ENCODE measurements around the gene PLXNA4.

PLXNA4 gene

DNA sequence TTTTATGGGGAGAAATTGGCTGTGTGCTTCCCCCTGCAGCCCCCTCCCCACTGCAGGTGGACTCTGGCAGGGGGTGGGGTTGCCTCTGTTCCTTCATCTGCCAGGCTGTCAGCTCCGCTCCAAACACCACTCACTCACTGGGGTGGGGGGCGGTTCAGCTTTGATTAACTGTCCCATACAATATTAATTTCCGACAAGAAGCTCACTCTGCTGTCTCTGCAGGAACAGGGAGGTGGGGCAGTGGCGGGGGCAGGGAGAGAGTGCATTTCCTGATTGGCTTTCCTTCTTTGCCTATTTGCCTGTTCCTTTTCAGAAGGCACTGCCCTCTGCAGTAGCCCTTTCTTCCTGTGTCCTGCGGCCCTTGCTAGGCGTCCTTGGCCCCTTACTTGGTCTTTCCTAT, 500.8 kb downstream of the PLXNA4 start:
- ChIA-PET POLR2A (no interaction called here), CTCF (no interaction called here)
- no peak for DNase-seq (ENCODE audit: extremely low spot score)
- TF ChIP-seq FOXA1 (IDR thresholded peaks at IDR 0.05) (no peak), BHLHE40 (IDR thresholded peaks at IDR 0.05; ENCODE audit: borderline replicate concordance) (no peak)

DNA sequence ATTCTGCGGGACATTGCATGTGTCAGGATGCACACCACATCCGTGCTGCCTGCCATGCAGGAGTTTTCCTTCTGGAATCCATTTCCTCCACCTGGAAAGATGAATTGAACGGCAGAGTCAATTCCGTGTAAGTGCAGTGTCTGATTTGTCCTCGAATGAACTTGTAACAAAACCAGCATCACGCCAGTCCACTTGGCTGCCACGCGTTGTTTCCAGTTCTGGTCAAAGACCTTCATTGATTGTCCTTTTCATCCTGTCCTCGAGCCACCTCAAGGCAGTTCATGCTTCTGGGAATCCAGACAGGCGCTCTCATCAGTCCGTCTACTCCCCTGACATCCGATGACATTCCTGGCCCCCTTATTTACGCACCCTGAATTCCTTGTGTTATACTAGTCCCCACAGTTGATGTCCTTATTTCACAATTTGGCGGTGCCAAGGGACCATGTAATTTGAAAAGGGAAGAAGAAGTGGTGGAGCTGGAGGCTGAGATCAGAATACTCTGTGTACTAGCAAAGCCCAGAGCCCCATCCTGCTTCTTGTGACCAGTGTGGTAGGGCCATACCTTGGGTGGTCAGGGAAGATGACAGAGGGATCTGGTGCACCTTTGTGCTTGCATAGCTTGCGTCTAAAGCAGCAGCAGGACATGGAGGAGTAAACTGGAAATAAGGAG, 502.2 kb downstream of the PLXNA4 start:
- POLR2A ChIA-PET = no interaction called here
- no peak for DNase-seq (ENCODE audit: extremely low spot score)
- TF ChIP-seq, protein P1, sequence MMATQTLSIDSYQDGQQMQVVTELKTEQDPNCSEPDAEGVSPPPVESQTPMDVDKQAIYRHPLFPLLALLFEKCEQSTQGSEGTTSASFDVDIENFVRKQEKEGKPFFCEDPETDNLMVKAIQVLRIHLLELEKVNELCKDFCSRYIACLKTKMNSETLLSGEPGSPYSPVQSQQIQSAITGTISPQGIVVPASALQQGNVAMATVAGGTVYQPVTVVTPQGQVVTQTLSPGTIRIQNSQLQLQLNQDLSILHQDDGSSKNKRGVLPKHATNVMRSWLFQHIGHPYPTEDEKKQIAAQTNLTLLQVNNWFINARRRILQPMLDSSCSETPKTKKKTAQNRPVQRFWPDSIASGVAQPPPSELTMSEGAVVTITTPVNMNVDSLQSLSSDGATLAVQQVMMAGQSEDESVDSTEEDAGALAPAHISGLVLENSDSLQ (IDR thresholded peaks at IDR 0.05) = no peak
- TF ChIP-seq TARDBP (IDR thresholded peaks at IDR 0.05) (no peak), FOXM1 (IDR thresholded peaks at IDR 0.05; ENCODE audit: borderline replicate concordance) (no peak), SUZ12 (IDR thresholded peaks at IDR 0.05) (no peak), SP1 (IDR thresholded peaks at IDR 0.05) (no peak), BHLHE40 (IDR thresholded peaks at IDR 0.05; ENCODE audit: borderline replicate concordance) (no peak), HDGF (IDR thresholded peaks at IDR 0.05; ENCODE audit: borderline replicate concordance) (no peak), FOXA1 (IDR thresholded peaks at IDR 0.05) (no peak), L3MBTL2 (conservative IDR thresholded peaks at IDR 0.05) (no peak), ARNT (IDR thresholded peaks at IDR 0.05) (no peak), FOXK2 (IDR thresholded peaks at IDR 0.05) (no peak), ELF4 (IDR thresholded peaks at IDR 0.05) (no peak)
- CTCF ChIA-PET = no interaction called here
